ENCODE data around the gene STAC3.

- peak; percentile 19 to 36 (median 34); a peak in 5 of 6 replicates for TF ChIP-seq CTCF (IDR thresholded peaks at IDR 0.05 in 2 of 3, conservative IDR thresholded peaks at IDR 0.05 in 1 of 3; ENCODE audit: control insufficient read depth in 2 of 3, extremely low read depth in 1 of 3, insufficient read depth in 1 of 3, low read depth in 3 of 3, low read length in 3 of 3)
- no peak for TF ChIP-seq MYC (IDR thresholded peaks at IDR 0.05; ENCODE audit: insufficient read depth, insufficient read length, insufficient replicate concordance, low read length, severe bottlenecking)
- no peak for TF ChIP-seq FOXK2 (IDR thresholded peaks at IDR 0.05)
- TF ChIP-seq, protein P1, sequence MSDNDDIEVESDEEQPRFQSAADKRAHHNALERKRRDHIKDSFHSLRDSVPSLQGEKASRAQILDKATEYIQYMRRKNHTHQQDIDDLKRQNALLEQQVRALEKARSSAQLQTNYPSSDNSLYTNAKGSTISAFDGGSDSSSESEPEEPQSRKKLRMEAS (IDR thresholded peaks at IDR 0.05; ENCODE audit: low read depth, low read length): no peak
- peak; percentile 81 for TF ChIP-seq ZNF384 (IDR thresholded peaks at IDR 0.05; ENCODE audit: borderline replicate concordance, low read depth, low read length)
- TF ChIP-seq RELA (IDR thresholded peaks at IDR 0.05; ENCODE audit: borderline replicate concordance, partially characterized antibody): no peak
- TF ChIP-seq, protein P2, sequence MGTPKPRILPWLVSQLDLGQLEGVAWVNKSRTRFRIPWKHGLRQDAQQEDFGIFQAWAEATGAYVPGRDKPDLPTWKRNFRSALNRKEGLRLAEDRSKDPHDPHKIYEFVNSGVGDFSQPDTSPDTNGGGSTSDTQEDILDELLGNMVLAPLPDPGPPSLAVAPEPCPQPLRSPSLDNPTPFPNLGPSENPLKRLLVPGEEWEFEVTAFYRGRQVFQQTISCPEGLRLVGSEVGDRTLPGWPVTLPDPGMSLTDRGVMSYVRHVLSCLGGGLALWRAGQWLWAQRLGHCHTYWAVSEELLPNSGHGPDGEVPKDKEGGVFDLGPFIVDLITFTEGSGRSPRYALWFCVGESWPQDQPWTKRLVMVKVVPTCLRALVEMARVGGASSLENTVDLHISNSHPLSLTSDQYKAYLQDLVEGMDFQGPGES (IDR thresholded peaks at IDR 0.05): no peak
- TF ChIP-seq FOXM1 (IDR thresholded peaks at IDR 0.05; ENCODE audit: low read depth, low read length): no peak
- no peak for TF ChIP-seq RCOR1 (conservative IDR thresholded peaks at IDR 0.05; ENCODE audit: low read depth, low read length)
- TF ChIP-seq SIX5 (IDR thresholded peaks at IDR 0.05; ENCODE audit: low read depth, low read length, severe bottlenecking): no peak
- no peak for TF ChIP-seq CEBPB (IDR thresholded peaks at IDR 0.05; ENCODE audit: borderline replicate concordance in 1 of 2, low read depth in 2 of 2, low read length in 2 of 2)
- no peak for TF ChIP-seq NFIC (IDR thresholded peaks at IDR 0.05; ENCODE audit: low read depth, low read length)
Measured at GRCh38 chr12:57276935-57277563, 26.1 kb upstream of the STAC3 start.

All from GM12878 (cell line).